Measurements from ENCODE around the gene HOXC9.

Gene HOXC9

GRCh38 chr12:54035568-54036264 lies 35.8 kb downstream of the HOXC9 start:
- CTCF ChIA-PET: interaction anchor here (0.6 to 3.5 kb wide), 12 partner anchors 9 to 179 kb away, joined by 3 to 17 read pairs (median 4); partner anchors contain the start of gene HOXC10
- POLR2A ChIA-PET: interaction anchor here (1.4 kb wide), 1 partner anchor 166 kb away, joined by 3 read pairs; no protein-coding TSS in a partner anchor
- Histone ChIP-seq H3K27ac (ENCODE audit: extremely low read depth, low read depth, low read length) (peak overlapping the region; percentile 100), H3K4me3 (ENCODE audit: low read depth, low read length) (no peak overlapping the region), H3K9me3 (ENCODE audit: control insufficient read depth, insufficient read depth, low read depth, low read length) (no peaks in the 10 kb centered on the region), H3K36me3 (ENCODE audit: control insufficient read depth in 2 of 2, insufficient read depth in 1 of 2, low read length in 2 of 2) (peaks cover 0 to 6% of the 10 kb centered on the region in 2 experiments; a peak in 1 of 3 replicates), H3K4me1 (ENCODE audit: control insufficient read depth, insufficient read depth, low read length) (peaks cover 51% of the 10 kb centered on the region)
- TF ChIP-seq, protein P1, sequence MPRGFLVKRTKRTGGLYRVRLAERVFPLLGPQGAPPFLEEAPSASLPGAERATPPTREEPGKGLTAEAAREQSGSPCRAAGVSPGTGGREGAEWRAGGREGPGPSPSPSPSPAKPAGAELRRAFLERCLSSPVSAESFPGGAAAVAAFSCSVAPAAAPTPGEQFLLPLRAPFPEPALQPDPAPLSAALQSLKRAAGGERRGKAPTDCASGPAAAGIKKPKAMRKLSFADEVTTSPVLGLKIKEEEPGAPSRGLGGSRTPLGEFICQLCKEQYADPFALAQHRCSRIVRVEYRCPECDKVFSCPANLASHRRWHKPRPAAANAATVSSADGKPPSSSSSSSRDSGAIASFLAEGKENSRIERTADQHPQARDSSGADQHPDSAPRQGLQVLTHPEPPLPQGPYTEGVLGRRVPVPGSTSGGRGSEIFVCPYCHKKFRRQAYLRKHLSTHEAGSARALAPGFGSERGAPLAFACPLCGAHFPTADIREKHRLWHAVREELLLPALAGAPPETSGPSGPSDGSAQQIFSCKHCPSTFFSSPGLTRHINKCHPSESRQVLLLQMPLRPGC (tag by site-specific recombination; IDR thresholded peaks at IDR 0.05): no peak
- peak; percentile 49; the same call in 1 of the 2 replicates for TF ChIP-seq ZEB2 (tag by site-specific recombination; IDR thresholded peaks at IDR 0.05)
- peak; percentile 33; the same call in 1 of the 2 replicates for TF ChIP-seq ZNF629 (tag by site-specific recombination; IDR thresholded peaks at IDR 0.05)
- no peak for TF ChIP-seq ZNF140 (tag by site-specific recombination; IDR thresholded peaks at IDR 0.05)
- TF ChIP-seq, protein P2, sequence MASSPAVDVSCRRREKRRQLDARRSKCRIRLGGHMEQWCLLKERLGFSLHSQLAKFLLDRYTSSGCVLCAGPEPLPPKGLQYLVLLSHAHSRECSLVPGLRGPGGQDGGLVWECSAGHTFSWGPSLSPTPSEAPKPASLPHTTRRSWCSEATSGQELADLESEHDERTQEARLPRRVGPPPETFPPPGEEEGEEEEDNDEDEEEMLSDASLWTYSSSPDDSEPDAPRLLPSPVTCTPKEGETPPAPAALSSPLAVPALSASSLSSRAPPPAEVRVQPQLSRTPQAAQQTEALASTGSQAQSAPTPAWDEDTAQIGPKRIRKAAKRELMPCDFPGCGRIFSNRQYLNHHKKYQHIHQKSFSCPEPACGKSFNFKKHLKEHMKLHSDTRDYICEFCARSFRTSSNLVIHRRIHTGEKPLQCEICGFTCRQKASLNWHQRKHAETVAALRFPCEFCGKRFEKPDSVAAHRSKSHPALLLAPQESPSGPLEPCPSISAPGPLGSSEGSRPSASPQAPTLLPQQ (tag by site-specific recombination; IDR thresholded peaks at IDR 0.05): 0 out of 2 replicates have a peak, but pooled peaks have one; percentile 20
- TF ChIP-seq ZFP69B (tag by site-specific recombination; IDR thresholded peaks at IDR 0.05): peak; percentile 33; the same call in 1 of the 2 replicates
- TF ChIP-seq, protein P3, sequence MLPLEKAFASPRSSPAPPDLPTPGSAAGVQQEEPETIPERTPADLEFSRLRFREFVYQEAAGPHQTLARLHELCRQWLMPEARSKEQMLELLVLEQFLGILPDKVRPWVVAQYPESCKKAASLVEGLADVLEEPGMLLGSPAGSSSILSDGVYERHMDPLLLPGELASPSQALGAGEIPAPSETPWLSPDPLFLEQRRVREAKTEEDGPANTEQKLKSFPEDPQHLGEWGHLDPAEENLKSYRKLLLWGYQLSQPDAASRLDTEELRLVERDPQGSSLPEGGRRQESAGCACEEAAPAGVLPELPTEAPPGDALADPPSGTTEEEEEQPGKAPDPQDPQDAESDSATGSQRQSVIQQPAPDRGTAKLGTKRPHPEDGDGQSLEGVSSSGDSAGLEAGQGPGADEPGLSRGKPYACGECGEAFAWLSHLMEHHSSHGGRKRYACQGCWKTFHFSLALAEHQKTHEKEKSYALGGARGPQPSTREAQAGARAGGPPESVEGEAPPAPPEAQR (tag by site-specific recombination; IDR thresholded peaks at IDR 0.05): no peak
- TF ChIP-seq GLIS1 (tag by site-specific recombination; IDR thresholded peaks at IDR 0.05): peak; percentile 67
- peak; percentile 71 for TF ChIP-seq IKZF3 (tag by site-specific recombination; IDR thresholded peaks at IDR 0.05)
- TF ChIP-seq ZNF48 (tag by site-specific recombination; IDR thresholded peaks at IDR 0.05): no peak
- TF ChIP-seq, protein P4, sequence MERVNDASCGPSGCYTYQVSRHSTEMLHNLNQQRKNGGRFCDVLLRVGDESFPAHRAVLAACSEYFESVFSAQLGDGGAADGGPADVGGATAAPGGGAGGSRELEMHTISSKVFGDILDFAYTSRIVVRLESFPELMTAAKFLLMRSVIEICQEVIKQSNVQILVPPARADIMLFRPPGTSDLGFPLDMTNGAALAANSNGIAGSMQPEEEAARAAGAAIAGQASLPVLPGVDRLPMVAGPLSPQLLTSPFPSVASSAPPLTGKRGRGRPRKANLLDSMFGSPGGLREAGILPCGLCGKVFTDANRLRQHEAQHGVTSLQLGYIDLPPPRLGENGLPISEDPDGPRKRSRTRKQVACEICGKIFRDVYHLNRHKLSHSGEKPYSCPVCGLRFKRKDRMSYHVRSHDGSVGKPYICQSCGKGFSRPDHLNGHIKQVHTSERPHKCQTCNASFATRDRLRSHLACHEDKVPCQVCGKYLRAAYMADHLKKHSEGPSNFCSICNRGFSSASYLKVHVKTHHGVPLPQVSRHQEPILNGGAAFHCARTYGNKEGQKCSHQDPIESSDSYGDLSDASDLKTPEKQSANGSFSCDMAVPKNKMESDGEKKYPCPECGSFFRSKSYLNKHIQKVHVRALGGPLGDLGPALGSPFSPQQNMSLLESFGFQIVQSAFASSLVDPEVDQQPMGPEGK (tag by site-specific recombination; IDR thresholded peaks at IDR 0.05): peak; percentile 51; the same call in 1 of the 2 replicates
- TF ChIP-seq ZBTB11 (tag by site-specific recombination; conservative IDR thresholded peaks at IDR 0.05; ENCODE audit: low read depth): peak; percentile 44; the same call in 1 of the 2 replicates
- TF ChIP-seq ZNF398 (tag by site-specific recombination; IDR thresholded peaks at IDR 0.05): 0 out of 2 replicates have a peak, but pooled peaks have one; percentile 21
- TF ChIP-seq ZNF423 (tag by site-specific recombination; IDR thresholded peaks at IDR 0.05): peak; percentile 45
- no peak for TF ChIP-seq ZNF610 (tag by site-specific recombination; IDR thresholded peaks at IDR 0.05; ENCODE audit: borderline replicate concordance)
- TF ChIP-seq ZNF394 (tag by site-specific recombination; IDR thresholded peaks at IDR 0.05; ENCODE audit: borderline replicate concordance): peak; percentile 22; the same call in 1 of the 2 replicates
- TF ChIP-seq ZBTB17 (tag by site-specific recombination; IDR thresholded peaks at IDR 0.05): peak; percentile 69
- TF ChIP-seq, protein P5, sequence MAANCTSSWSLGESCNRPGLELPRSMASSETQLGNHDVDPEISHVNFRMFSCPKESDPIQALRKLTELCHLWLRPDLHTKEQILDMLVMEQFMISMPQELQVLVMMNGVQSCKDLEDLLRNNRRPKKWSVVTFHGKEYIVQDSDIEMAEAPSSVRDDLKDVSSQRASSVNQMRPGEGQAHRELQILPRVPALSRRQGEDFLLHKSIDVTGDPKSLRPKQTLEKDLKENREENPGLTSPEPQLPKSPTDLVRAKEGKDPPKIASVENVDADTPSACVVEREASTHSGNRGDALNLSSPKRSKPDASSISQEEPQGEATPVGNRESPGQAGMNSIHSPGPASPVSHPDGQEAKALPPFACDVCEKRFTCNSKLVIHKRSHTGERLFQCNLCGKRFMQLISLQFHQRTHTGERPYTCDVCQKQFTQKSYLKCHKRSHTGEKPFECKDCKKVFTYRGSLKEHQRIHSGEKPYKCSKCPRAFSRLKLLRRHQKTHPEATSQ (tag by site-specific recombination; IDR thresholded peaks at IDR 0.05): no peak
- TF ChIP-seq, protein P6, sequence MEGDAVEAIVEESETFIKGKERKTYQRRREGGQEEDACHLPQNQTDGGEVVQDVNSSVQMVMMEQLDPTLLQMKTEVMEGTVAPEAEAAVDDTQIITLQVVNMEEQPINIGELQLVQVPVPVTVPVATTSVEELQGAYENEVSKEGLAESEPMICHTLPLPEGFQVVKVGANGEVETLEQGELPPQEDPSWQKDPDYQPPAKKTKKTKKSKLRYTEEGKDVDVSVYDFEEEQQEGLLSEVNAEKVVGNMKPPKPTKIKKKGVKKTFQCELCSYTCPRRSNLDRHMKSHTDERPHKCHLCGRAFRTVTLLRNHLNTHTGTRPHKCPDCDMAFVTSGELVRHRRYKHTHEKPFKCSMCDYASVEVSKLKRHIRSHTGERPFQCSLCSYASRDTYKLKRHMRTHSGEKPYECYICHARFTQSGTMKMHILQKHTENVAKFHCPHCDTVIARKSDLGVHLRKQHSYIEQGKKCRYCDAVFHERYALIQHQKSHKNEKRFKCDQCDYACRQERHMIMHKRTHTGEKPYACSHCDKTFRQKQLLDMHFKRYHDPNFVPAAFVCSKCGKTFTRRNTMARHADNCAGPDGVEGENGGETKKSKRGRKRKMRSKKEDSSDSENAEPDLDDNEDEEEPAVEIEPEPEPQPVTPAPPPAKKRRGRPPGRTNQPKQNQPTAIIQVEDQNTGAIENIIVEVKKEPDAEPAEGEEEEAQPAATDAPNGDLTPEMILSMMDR (tag by site-specific recombination; IDR thresholded peaks at IDR 0.05): peak; percentile 34; the same call in 1 of the 2 replicates
- TF ChIP-seq ZNF121 (tag by site-specific recombination; IDR thresholded peaks at IDR 0.05): no peak

Measured in HEK293 (cell line).